HG03095 (cell line): ENCODE data around the gene POLDIP3.

ENCODE experiments used
- ATAC-seq: cut with Tn5 transposase; IDR thresholded peaks from one replicate; pipeline ENCODE4 v1.9.1; 2021; ENCODE audit warnings: moderate library complexity; ENCODE audit not compliant: unreplicated experiment

The POLDIP3 gene

GRCh38 chr22:42642806-42643633 is 28.3 kb upstream of the POLDIP3 start:
- no peak for ATAC-seq

GRCh38 chr22:42641801-42642413 is 27.2 kb upstream of the POLDIP3 start:
- ATAC-seq = no peak

GRCh38 chr22:42639541-42640241 is 25.0 kb upstream of the POLDIP3 start:
- ATAC-seq = no peak

- ATAC-seq = no peak
Measured at GRCh38 chr22:42637555-42637954, 22.9 kb upstream of the POLDIP3 start.

DNA sequence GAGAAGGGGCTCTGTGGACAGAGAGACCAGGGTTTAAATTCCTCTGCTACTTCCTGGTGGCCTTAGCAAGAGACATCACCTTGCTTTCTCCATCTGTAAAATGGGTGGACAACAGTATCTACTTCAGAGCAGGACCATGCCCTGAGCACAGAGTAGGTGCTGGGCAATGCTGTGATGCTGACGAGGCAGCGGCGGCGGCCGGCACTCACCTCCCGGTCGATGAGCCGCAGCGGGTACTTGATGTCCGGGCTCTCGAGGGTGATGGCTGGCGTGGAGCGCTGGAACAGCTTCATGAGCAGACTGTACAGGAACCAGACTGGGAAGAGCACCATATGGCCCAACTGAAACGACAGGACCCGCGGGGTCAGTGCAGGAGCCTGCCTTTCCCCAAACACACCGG is 21.8 kb upstream of the POLDIP3 start:
- ATAC-seq = no peak

- no peak for ATAC-seq
Measured at GRCh38 chr22:42635531-42635930, 20.8 kb upstream of the POLDIP3 start.

DNA sequence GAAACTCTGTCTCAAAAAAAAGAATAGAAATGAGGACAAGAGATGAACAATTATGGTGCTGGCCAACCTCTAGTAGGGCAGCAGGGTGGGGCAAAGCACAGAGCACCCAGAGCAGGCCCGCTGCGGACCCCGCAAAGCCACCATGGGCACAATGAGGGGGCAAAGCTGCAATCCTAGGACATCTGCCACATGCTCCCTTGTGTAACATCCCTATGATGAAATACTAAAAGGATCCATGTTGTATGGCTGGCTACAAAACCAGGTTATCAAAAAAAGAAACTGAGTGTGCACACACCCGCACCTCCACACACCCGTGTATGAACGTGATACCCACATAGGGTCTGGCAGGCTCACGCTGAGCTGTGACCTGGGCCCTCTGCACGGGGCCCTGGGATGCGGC is 18.3 kb upstream of the POLDIP3 start:
- no peak for ATAC-seq

DNA sequence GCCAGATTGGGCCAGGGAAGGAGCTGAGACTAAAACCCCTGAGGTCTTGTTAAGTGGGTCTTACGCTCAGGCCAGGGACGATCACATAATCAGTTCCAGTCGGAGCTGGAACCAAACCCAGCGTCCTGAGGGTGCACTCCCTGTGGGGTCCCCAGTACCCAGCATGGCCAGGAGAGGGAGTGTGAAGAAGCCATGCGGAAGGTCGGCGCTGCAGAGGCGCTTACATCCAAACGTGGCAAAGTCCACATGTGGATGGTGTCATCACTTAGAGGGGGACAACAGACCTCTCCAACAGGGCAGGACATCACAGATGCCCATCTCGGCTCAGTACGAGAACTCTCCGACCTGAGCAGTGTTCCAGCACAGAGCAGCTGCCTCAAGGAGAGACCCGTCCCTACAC is 17.4 kb upstream of the POLDIP3 start:
- ATAC-seq = no peak

- no peak for ATAC-seq
Measured at GRCh38 chr22:42630901-42631602, 16.4 kb upstream of the POLDIP3 start.

DNA sequence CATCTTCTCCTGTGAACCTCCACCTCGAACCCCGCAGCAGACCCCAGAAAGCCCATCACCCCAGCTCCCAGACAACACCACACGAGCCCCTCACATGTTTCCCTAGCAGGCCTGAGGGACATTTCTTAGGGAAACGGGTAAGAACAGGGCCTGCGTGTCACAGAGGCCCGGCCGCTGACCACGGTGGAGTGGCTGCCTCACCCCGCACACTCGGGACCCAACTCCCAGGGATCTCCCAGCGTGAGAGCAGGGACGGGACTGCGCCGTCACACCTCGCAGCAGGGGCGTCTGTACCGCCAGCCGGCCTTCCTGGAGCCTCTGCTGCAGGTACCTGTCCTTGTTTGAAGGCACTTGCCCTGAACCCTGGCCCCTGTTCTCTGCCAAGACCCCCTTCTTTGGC is 15.5 kb upstream of the POLDIP3 start:
- no peak for ATAC-seq

GRCh38 chr22:42627981-42628380 is 13.3 kb upstream of the POLDIP3 start:
- ATAC-seq = no peak

- no peak for ATAC-seq
Measured at GRCh38 chr22:42626951-42627625, 12.4 kb upstream of the POLDIP3 start.

DNA sequence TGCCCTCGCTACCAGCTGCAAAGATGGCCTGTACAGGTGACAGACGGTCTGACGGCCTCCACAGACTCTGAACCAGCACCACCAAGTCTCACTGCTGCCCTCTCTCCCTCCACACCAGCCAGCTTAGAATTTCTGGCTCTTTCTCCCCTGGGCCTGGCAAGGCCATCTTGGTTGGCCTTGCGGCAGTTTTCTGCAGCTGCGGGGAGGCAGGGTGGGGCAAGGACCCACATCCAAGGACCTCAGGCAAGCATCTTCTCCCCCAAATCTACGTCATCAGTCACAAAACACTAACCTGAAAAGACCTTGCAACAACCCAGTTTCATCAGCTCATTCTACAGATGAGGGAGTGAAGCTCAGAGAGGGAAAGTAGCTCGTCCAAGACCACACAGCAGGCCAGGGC is 11.7 kb upstream of the POLDIP3 start:
- ATAC-seq = no peak

GRCh38 chr22:42625416-42625815 is 10.7 kb upstream of the POLDIP3 start:
- ATAC-seq = no peak

GRCh38 chr22:42624551-42625106 is 9.9 kb upstream of the POLDIP3 start:
- ATAC-seq = no peak

DNA sequence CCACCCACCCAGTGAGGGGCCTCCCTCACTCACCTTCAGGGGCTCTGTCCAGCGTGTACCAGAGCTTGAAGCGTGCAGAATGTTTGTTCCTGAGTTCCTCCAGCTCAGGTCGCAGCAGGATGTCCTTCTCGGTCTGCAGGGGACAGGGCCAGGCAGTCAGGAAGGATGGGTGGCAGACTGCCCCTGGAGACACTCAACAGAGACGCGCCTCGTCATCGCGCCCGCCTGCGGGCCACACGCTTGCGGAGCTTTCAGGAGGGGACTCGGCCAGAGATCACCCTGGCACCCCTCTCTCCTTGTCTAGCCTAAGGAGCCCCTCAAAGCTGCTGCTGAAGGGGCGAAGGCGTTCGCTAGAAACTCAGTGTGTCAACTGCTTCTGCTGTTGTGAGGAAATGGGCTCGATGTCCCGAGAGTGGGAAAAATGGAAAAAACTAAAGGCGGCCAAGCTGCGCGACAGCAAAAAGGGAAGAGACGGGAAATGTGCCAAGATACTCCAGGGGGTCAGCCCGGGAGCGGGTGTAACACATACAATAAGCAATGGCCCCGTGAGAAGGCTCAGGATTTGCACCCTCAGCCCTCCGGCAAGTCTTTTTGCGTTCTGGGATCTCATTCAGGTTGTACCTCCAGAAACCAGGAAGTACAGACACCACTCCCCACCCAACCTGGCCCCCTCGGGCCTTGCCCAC is 9.2 kb upstream of the POLDIP3 start:
- ATAC-seq = no peak

- no peak for ATAC-seq
Measured at GRCh38 chr22:42623301-42623751, 8.6 kb upstream of the POLDIP3 start.

- no peak for ATAC-seq
Measured at GRCh38 chr22:42622061-42622710, 7.5 kb upstream of the POLDIP3 start.

DNA sequence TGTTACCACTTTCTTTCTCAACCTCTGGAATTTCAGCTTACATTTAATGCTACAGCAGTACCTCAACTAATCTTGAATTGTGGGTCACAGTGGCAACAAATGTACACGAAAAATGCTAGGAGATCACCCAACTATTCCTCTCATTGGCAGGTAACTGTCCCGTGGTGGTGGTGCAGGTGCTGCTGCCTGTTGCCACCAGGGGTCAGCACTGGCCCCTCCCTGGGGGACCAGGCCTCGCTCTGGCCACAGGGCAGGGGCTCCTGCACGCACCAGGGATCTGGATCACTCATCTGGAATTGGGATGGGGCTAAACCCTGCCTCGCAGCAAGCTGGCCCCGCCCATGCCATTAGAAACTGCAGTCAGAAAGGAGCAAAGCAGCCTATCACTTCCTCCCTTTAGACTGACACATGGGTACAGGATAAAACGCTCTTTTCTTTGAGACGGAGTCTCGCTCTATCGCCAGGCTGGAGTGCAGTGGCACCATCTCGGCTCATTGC is 6.9 kb upstream of the POLDIP3 start:
- ATAC-seq = no peak
